Measurements from ENCODE around the gene KIF18B. TPM values are rescaled to one million over a fixed set of nuclear protein-coding genes. Genes with fewer than 3 reads are reported as not detected.
"Not testable (repeated sequence)": the region's sequence is repeated elsewhere in the genome, so short reads cannot be mapped to it uniquely, and the experiment has no call there.

KIF18B gene
- total RNA-seq, 3 donors from 2014 or later: 0.15 to 0.64 TPM; not detected in 1

DNA sequence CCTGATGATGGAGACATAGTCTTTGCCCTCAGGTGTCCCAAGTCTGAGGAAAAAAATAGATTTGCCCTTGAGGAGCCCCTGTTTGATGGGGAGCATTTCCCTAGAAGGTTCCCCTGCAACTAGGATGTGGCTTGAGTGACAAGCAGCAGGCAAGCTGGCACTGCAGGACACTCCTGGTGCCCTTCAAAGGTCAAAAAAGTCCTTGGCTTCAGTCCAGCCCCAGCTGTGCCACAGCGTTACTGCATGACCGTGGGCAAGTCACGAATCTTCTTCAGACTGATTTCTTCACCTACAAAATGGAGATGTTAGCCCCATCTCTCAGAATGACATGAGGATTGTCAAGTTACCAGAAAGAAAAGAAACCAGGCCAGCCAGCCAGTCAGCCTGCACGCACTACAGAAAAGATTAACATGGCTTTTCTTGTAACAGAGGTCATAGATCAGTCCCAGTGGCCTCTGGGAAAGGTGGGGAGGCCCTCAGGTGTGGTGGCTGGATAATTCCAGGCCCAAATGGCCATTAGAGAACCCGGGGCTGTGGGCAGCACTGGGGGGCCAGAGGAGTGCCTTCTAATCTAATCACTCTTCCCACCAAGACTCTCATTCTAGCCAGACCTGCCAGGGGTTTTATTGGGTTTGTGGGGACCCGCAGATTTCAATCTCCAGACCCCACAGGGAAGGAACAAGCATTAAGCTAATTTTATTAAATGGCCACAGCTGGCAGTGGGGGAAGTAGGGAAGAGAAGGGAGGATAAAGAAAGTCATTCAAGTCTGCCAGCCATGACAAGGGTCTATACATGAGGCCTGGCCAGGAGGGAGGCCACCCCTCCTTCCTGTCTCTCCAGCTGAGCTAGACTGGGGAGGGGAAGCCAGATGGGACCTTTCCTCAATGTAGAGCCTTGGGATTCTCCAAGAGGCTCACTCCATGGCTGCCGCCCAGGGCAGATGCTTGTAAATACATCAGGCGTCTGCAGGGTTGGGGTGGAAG lies 9.7 kb upstream of the KIF18B start:
- H3K4me1 ChIP-seq: no peaks in the 10 kb centered on the region
- no peaks in the 10 kb centered on the region for H3K36me3 ChIP-seq
- H3K27ac ChIP-seq: no peak overlapping the region
- TF ChIP-seq POLR2AphosphoS5 (IDR thresholded peaks at IDR 0.05): no peak
- no peak for TF ChIP-seq POLR2A (IDR thresholded peaks at IDR 0.05)
- TF ChIP-seq, protein P1, sequence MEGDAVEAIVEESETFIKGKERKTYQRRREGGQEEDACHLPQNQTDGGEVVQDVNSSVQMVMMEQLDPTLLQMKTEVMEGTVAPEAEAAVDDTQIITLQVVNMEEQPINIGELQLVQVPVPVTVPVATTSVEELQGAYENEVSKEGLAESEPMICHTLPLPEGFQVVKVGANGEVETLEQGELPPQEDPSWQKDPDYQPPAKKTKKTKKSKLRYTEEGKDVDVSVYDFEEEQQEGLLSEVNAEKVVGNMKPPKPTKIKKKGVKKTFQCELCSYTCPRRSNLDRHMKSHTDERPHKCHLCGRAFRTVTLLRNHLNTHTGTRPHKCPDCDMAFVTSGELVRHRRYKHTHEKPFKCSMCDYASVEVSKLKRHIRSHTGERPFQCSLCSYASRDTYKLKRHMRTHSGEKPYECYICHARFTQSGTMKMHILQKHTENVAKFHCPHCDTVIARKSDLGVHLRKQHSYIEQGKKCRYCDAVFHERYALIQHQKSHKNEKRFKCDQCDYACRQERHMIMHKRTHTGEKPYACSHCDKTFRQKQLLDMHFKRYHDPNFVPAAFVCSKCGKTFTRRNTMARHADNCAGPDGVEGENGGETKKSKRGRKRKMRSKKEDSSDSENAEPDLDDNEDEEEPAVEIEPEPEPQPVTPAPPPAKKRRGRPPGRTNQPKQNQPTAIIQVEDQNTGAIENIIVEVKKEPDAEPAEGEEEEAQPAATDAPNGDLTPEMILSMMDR (IDR thresholded peaks at IDR 0.05): no peak
- H3K27me3 ChIP-seq: peaks cover 5 to 9% of the 10 kb centered on the region in 2 donors
- H3K9me3 ChIP-seq: no peaks in the 10 kb centered on the region
- no peak overlapping the region for H3K4me3 ChIP-seq
- no peak for DNase-seq (ENCODE audit: low spot score in 2 of 2)
- intact Hi-C loops (cut with DNase I; ENCODE audit: low total_unique reads): no loop called here

- no peak overlapping the region for H3K27ac ChIP-seq
- no peaks in the 10 kb centered on the region for H3K4me1 ChIP-seq
- peak in 1 of 2 donors; percentile 44 for DNase-seq (ENCODE audit: low spot score in 2 of 2)
- intact Hi-C loops (cut with DNase I; ENCODE audit: low total_unique reads): no loop called here
- no peak overlapping the region for H3K4me3 ChIP-seq
- no peaks in the 10 kb centered on the region for H3K36me3 ChIP-seq
- H3K27me3 ChIP-seq: peaks cover 5 to 9% of the 10 kb centered on the region in 2 donors
- TF ChIP-seq, protein P1 (IDR thresholded peaks at IDR 0.05): no peak
- H3K9me3 ChIP-seq: no peaks in the 10 kb centered on the region
Measured at GRCh38 chr17:44955674-44956425, 8.3 kb upstream of the KIF18B start.

DNA sequence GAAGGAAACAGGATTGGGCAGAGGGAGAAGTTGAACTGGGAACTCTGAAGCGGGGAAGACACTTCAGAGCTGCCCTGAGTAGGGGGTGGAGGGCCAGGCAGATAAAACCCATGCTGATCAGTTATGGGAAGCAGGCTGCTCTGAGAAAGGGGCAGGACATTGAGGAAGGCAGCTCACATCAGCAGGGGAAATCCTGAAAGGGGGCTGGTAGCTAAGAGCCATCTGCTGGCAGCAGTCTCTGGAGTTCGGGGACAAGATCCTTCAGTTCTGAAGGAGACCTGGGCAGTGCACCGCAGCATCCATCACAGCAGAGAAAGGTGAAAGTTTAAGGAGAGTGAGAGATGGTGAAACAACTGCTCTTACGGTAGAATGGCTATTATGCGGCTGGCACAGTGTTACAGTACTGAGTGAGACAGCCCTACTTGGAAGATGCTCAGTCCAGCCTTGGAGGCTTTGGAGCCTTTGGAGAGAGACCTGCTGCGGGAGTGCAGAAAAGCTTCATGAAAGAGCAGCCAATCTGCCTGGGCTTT lies 5.4 kb upstream of the KIF18B start:
- no peaks in the 10 kb centered on the region for H3K27me3 ChIP-seq
- intact Hi-C loops (cut with DNase I; ENCODE audit: low total_unique reads): no loop called here
- H3K9me3 ChIP-seq: no peaks in the 10 kb centered on the region
- H3K27ac ChIP-seq: no peak overlapping the region
- no peaks in the 10 kb centered on the region for H3K36me3 ChIP-seq
- H3K4me3 ChIP-seq: no peak overlapping the region
- peak in 1 of 2 donors; percentile 43 for DNase-seq (ENCODE audit: low spot score in 2 of 2)
- TF ChIP-seq, protein P1 (IDR thresholded peaks at IDR 0.05): no peak
- no peak for TF ChIP-seq POLR2A (IDR thresholded peaks at IDR 0.05)
- no peaks in the 10 kb centered on the region for H3K4me1 ChIP-seq

DNA sequence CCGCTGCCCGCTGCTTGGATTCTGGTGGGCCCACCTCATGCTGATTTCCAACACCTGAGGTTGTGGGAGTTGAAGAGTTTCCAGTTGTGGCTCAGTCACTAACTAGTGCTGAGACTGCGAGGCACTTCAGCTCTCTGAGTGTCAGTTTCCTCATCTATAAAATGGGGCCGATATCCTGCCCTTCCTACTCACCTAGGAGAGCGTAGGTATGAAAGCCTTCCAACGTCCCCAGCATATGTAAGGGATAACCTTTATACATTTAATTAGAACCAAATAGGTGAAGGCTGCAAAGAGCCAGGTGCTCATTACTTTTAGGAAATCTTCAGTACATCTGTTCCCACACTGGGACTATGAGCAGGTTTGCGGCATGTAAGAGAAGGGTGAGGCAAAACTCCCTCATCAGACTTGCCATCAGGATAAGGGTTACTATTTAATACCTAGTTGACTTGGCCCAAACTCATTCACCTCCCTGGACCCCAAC lies 782 bp upstream of the KIF18B start:
- Histone ChIP-seq H3K27ac (peak overlapping the region in 1 of 2 donors; percentile 64), H3K27me3 (no peaks in the 10 kb centered on the region), H3K9me3 (no peaks in the 10 kb centered on the region), H3K36me3 (no peaks in the 10 kb centered on the region), H3K4me1 (no peaks in the 10 kb centered on the region), H3K4me3 (peak overlapping the region; percentile 50 to 77 (median 59))
- intact Hi-C loops (cut with DNase I; ENCODE audit: low total_unique reads): no loop called here
- TF ChIP-seq, protein P1 (IDR thresholded peaks at IDR 0.05): no peak
- no peak for TF ChIP-seq POLR2A (IDR thresholded peaks at IDR 0.05)
- TF ChIP-seq POLR2AphosphoS5 (IDR thresholded peaks at IDR 0.05): no peak
- DNase-seq (ENCODE audit: low spot score in 2 of 2): no peak

GRCh38 chr17:44945652-44946051 lies 1.9 kb downstream of the KIF18B start:
- H3K27me3 ChIP-seq; H3K4me3 ChIP-seq; intact Hi-C loops (cut with DNase I; ENCODE audit: low total_unique reads): not testable (repeated sequence)

More at GRCh38 chr17:44945652-44946051, 1.9 kb downstream of the KIF18B start:
- H3K4me1 ChIP-seq; DNase-seq (ENCODE audit: low spot score in 2 of 2); H3K9me3 ChIP-seq; H3K36me3 ChIP-seq; H3K27ac ChIP-seq: not testable (repeated sequence)
